CD4-positive, alpha-beta T cell treated with Interleukin-17A for 4 hours (primary cell): ENCODE results near the gene MTG2.

ENCODE experiments used
- DNase-seq: peaks from one replicate; pipeline ENCODE4 v3.0.0-alpha.2; 2020; ENCODE audit warnings: mixed read lengths

The MTG2 gene

DNA sequence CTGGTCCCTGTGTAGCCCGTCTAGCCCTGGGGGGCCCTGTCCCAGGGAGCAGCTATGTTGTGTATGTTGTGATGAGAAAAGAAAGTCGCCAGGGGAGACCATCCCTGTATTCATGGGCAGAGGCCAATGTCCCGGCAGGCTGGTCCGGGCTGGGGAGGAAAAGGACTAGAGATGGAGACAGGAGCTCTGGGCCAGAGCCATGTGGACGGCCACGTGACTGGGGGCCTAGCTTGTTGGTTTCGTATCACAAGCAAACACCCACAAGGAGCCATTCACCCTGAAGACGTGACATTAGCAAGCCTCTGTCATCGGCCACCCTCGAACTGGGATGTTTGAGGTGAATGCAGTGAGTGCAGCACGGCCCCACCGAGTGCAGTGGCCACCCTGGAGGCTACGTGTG, 40.1 kb downstream of the MTG2 start:
- no peak for DNase-seq

DNA sequence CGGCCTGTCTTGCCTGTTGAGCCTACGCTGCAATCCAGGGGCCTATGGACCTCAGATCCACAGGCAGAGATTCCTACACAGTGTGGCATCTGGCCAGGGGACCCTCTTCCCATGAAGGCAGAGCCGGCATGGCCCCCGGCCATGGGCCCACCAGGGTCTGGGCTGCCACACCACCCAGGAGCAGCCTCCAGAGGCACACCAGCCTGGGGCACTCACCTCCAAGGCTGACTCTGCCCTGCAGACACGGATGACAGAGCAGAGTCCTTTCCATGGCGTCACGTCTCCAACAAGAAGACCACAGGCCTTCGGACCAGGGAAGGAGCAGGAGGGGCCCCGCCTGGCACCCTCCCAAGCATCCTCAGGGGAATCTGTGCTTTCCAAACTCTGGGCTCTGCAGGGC, 40.7 kb downstream of the MTG2 start:
- no peak for DNase-seq

DNA sequence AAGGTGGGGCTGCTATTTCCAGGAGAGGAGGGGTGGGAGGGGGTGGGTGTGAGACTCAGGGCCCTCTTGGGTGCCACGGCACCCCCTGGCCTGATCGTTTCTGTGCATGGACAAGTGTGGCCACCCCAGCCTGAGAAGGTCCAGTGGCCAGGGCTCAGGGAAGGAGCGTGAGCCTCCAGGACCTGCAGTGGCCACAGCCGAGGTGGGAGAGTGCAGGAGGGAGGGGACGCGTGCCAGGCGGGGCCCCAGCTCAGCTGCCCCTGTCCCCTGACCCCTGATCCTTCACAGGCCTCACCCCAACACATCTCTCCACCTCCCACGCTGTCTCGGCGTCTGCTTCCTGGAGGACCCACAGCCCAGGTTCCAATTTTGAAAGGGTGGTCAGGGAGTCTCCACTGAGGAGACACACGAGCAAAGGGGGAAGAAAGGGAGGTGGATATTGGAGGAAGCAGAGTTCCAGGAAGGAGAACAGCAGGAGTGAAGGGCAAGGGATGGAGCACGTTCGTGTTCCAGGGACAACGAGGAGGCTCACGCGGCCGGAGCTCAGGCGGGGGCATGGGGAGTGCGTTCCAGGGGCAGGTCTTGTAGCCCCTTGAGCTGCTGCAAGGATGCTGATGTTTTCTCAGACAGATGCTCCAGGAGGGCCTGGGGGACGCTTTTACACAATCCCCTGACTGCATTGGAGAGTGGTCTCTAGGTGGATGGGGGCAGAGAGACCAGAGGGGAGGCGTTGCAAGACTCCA, 41.5 kb downstream of the MTG2 start:
- DNase-seq = no peak

DNA sequence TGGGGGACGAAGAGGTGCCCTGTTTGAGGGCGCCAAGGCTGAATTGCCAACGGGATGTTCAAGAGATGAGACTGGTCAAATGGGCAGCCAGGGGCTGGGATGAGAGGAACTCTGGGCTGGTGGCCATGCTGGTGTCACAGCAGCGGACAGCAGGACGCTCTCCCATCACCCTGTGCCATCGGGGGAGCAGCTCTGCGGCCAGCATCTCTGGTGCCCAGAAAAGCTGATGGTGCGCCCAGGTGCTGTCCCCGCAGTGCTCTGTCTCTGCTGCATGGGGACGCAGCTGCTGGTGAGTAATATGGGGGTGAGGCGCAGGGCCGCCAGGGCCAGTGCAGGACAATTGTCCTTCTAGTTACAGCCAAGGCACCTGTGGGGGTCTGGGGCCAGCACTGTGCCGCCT, 42.2 kb downstream of the MTG2 start:
- DNase-seq = no peak

GRCh38 chr20:62225820-62226635, 43.2 kb downstream of the MTG2 start:
- DNase-seq = no peak

DNA sequence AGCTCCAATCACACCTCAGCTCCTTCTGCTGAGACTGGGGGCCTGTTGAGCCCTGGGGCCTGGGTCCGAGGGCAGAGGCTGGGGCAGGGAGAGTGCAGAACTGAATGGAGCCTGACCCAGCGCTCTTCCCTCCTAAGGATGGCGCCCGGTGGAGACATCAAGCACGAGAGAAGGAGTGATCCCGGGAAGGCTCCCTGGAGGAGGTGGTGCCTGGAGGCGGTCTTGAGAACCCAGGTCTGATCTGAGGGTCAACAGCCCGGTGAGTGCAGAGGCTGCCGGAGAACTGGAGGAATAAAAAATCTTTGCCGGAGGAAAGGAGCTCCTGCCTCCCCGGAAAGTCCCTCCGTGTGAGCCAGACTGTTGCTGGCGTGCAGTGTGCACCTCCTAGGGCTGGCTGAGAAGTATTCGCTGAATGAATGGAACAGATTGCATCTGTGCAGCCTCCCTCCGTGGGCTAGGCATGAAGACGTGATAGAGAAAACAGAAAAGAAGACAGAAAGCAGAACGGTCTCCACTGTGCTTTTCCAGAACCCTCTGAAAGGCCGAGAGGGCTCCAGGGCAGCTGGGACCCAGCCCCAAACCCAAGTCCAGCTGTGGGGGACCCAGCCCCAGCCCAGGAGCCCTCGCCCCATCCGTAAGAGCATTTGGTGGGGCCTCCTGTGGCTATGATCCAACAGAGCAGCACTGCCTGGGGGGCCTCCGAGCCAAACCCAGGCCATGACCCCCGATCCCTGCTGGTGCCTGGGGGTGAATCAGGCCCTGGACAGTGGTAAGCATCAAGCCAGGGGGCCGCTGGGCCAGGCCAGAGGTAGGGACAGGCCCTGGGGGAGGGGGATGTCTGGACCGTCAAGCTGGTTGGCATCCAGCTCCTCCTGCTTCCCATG, 44.1 kb downstream of the MTG2 start:
- DNase-seq = no peak

DNA sequence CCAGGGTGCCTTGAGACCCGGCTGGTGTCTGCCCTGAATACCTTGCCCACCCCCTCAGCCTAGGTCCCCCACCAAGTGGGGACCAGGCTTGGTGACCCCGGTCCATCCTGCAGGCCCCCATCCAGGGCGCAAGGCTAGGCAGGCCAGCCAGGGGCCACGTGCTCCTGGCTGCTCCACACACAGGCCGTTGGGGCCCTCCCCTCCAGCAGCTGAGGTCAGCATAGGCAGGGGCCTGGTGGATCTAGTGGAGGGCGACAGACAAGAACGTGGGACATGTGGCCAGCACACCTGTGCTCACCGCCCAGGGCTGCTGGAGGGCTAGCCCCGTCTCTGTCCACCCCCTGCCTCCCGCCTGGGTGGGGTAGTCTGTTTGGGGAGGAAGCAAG, 44.8 kb downstream of the MTG2 start:
- no peak for DNase-seq

- no peak for DNase-seq
Observed at GRCh38 chr20:62227977-62228958, 45.4 kb downstream of the MTG2 start.

DNA sequence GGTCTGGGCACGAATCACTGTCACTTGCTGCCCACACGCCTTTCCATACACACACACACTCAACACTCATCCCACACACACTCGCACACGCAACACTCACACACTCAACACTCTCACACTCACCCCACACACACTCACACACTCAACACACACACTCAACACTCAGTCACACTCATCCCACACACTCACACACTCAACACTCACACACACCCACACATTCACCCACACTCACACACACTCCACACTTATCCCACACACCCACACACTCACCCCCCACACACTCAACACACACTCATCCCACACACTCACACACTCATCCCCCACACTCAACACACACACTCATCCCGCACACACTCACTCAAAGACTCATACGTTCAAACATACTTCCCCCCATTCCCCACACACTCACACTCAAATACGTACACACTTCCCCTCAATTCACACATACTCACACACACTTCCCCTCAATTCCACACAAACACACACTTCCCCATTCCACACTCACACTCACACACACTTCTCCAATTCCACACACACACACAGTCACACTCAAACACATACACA, 46.2 kb downstream of the MTG2 start:
- no peak for DNase-seq

DNA sequence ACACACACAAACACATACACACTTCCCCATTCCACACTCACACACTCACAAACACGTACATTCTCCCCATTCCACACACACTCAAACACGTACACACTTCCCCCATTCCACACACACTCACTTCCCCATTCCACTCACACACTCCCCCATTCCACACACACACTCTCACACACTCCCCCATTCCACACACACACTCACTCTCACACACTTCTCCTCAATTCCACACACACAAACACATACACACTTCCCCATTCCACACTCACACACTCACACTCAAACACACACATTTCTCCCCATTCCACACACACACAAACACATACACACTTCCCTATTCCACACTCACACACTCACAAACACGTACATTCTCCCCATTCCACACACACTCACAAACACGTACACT, 46.8 kb downstream of the MTG2 start:
- DNase-seq = no peak

DNA sequence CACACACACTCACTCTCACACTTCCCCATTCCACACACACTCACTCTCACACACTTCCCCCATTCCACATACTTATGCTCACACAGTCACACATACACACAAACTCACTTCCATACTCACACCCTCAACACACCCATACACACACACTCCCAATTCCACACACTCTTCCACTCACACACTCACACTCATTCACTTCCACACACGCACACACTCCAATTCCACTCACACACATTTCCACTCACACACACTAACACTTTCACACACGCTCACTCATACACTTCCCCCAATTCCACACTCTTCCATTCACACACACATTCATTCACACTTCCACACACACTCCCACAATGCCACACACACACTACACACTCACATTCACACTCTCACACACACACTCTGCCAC, 47.4 kb downstream of the MTG2 start:
- DNase-seq = no peak

DNA sequence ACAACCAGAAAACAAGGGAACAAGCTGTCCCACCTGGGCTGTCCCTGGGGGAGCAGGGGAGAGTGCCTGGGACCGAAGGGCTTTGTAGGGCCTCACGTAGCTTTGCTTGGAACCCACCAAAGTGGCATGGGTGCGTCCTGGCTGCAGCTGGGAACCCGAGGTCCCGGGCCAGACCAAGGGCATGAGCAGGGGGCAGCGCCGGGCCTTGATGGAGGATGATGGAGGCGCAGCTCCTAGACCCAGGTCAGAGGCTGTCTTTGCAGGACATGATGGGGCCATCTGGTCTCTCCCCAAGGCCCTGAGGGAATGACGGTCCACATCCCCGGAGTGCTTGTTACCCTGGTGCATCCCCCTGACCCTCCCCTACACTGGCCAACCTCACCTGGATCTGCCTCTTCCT, 47.9 kb downstream of the MTG2 start:
- DNase-seq = no peak

DNA sequence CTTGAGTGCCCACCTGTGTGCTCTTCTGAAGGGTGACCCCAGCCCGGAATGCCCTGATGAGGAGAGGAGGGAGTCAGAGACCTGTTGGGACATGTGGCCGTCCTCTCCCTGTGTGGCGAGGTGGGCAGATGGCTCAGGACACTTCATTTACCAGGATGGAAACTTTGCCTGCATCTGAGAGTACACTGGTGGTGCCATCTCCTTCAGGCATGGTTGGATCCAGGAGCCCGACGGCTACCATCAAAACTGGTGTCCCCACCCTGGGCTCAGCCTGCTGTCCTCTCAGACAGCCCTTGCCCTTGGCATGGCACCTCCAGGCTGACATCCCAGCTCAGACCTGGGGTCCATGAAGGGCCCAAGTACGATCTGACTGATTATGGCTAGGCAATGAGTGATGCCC, 48.5 kb downstream of the MTG2 start:
- no peak for DNase-seq

DNA sequence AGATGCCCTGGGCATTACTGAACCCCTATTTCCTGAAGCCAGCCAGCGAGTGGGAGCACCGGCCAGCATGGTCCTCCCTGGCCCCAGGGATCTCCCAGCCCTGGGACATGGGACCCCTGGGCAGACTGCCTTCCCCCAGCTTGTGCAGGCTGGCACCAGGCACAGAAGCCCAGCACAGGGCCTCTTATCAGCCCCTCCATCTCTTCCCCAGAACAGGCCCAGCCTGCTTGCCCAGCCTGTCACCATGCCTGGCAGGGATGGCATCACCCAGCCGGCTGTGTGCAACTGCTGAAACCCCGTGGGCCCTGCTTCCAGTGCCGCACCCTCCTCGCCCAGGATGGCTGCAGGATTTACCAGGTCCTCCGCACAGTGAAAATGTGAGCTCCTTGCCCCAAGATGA, 49.4 kb downstream of the MTG2 start:
- DNase-seq = no peak

- DNase-seq = no peak
Observed at GRCh38 chr20:62232770-62233645, 50.2 kb downstream of the MTG2 start.

DNA sequence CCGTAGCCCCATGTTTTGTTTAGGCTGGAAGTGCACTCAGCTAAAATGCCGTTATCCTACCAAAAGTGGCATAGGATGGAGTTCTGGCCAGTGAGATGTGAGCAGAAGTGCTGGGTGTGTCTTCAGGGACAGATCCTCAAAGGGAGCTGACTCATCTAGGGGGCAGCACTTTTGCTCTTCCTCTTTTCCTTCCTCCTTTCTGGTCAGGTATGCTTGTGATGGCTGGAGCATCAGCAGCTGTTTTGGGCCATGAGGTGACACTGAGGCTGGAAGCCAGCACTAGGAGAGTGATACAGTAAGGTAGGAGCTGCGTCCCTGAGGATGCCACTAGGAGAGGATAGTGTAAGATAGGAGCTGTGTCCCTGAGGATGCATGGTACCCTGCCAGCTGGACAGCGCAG, 50.9 kb downstream of the MTG2 start:
- no peak for DNase-seq

DNA sequence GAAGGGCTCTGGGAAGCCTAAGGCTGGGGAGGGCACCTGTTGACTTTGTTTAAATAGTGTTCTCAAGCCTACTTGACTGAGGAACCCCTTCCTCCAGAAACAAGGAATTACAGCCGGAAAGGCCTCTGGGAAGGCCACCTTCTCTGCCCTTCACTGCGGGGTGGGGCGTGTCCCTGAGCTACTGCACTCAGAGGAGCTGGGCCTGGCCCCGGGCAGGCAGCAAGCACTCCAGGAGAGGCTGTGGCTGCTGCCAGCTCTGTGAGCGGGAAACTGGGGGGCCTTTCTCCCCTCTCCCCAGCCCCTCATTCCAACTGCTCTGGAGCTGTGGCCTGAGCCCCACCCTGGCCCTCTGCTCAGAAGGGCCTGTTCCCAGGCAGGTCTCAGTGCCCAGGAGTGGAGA, 51.5 kb downstream of the MTG2 start:
- DNase-seq = no peak

DNA sequence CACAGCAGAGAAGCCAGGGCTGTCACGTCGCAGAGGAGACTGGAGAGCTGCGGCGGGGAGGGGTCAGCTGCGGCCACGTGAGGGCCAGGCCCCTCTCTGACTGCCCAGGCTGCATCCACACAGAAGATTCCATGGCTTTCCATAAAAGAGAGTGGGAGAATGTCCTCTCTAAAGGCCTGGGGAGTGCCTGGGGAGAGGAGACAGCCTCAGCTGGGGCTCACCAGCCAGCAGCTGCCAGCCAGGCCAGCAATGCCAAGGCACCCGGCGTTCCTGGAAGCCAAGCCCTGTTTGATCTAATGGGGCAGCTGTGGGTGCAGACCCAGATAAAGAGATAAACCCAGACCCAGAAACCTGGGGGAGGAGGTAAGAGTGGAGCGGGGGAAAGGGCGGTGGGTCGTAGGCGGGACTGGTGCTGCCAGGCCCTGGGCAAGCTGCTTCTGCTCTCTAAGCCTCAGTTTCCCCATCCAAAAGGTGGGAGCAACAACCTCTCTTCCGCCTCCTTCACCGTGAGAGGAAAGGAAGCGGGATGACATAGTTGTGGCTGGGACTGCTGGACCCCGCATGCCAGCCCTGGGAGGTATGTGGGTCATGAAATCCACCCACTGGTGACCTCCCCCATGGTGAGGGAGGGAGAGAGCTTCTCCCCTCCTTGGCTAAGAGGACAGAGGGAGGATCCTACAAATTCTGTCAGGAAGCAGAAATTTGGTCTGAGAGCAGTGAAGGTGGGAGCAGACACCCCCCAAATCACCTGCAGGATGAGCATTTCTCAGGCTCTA, 52.4 kb downstream of the MTG2 start:
- DNase-seq = no peak

DNA sequence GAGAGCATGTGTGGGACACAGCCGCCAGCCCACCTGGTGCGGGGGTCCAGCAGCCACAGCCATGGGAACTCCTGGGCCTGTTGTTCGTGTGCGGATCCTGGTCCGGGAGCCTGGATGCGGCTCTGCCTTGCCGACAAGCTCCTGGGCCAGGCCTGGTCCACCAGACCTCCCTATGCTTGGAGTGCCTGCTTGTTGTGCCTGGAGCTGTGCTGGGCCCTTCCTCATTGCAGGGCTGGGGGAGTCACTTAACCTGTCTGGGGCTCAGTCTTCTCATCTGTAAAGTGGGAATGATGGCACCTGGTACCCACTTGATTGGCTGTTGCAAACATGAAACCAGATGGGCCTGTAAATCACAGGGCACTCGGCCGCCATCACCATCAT, 52.9 kb downstream of the MTG2 start:
- no peak for DNase-seq

DNA sequence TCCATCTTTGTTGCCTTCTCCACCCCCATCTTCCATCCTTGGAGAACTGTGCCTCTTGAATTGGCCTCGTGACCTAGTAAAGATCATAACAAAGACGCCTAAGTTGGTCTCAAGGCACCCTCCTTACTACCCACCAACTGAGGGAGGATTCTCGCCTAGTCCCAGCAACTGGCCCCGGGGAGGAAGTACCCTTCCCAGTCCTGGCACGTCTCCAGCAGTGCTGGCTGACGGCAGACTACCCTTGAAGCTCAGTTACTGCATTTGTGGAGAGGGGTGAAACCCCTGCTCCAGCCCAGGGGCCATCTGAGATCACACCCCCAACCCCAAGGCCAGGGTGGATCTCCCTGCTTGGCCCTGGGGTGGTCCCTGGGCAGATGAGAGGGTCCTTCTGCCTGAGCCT, 53.4 kb downstream of the MTG2 start:
- DNase-seq = no peak
